HG02610 (cell line): Measurements from ENCODE around the gene SELE.
"Not testable (repeated sequence)": the region's sequence is repeated elsewhere in the genome, so short reads cannot be mapped to it uniquely, and the experiment has no call there.

Experiments used
- ATAC-seq: cut with Tn5 transposase; IDR thresholded peaks from one replicate; pipeline ENCODE4 v1.9.1; 2021; ENCODE audit warnings: mild to moderate bottlenecking, moderate library complexity; ENCODE audit not compliant: unreplicated experiment

SELE gene

DNA sequence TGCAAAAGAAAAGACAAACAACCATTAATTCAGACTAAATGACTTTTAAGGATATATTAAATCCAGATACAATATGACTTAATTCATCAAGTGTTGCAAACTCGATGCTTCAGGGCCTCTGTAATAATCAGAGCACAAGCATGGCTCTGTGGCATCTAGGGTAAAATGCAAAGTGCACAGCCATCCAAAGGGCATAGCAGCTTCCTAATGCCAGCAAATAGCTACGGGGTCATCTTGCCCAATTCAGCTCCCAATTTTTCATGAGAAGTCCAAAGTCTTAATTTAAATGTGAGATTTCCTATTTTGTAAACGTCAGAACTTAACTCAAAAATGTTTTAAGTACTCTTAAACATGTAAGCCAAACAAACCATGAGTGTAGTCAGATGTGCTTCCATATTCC, 7.9 kb downstream of the SELE start:
- ATAC-seq, result no peak

DNA sequence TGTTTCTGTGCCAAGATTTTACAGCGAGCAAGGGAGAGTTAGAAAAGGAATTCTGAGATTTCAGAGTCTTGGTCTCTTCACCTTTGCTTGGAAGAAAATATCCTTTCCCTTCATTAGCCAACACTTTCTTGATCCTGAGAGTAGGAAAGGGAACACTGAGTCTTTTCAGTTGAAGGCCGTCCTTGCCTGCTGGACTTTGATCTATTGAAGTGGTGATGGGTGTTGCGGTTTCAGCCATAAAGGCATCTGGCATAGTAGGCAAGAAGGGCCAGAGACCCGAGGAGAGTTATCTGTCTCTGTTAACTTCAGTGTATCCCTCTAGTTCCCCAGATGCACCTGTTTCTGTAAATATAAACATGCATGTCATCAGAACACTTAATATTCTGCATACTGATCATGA, 9.7 kb downstream of the SELE start:
- ATAC-seq, result no peak

DNA sequence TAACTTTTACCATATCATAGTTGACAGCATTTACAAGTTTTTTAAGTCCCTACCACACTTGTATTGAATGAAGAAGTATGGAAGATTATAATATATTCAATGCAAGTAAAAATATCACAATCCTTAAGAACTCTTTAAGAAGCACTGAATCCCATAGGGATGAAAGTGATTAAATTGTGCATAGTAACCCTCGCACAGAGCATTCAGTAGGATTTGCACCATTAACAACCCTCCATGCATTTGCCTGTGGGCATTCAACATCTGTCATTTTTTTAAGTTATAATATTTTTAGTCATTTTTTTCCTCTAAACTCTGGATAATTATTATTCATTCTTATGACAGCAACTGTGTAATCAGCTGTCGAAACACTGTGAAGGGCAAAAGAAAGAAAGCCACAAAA, 10.1 kb downstream of the SELE start:
- no peak for ATAC-seq

DNA sequence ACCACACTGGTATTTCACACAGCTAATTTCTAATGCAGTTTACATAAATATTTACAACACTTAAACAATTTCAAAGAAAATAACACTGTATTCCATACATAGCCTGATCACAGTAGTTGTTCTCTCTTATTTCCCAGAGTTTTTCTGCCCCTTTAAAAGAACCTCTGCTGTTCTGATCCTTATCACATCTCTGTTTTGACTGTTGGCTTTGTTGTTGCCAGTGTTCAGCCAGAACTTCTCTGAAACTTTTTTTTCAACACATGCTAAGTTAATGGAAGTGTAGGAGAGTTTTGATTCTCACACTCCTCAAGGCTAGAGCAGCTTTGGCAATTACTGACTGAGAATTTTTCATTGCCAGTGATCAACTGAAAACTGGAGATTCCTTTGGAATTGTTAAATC, 11.1 kb downstream of the SELE start:
- ATAC-seq, result no peak

DNA sequence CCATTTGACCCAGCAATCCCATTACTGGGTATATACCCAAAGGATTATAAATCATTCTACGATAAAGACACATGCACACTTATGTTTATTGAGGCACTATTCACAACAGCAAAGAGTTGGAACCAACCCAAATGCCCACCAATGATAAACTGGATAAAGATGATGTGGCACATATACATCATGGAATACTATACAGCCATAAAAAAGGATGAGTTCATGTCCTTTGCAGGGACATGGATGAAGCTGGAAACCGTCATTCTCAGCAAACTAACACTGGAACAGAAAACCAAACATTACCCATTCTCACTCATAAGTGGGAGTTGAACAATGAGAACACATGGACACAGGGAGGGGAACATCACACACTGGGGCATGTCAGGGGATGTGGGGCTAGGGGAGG, 18.8 kb downstream of the SELE start:
- ATAC-seq, result not testable (repeated sequence)

DNA sequence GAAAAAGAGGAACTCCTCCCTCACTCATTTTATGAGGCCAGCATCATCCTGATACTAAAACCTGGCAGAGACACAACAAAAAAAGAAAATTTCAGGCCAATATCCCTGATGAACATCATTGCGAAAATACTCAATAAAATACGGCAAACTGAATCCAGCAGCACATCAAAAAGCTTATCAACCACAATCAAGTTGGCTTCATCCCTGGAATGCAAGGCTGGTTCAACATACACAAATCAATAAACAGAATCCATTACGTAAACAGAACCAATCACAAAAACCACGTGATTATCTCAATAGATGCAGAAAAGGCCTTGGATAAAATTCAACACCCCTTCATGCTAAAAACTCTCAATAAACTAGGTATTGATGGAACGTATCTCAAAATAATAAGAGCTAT, 20.8 kb downstream of the SELE start:
- not testable (repeated sequence) for ATAC-seq

DNA sequence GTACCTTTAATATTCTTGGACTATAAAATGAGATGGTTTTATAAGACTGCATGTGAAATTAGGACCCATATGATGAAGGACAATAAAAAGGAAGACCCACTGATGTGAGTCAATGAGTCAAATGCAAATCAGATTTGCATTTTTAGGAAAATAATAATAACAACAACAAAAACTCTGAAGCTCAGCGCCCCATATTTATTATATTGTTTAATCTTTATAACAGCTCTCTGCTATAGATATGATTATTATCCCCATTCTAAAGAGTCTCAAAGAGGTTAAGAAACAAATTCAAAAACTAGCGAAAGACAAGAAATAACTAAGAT, 21.6 kb downstream of the SELE start:
- ATAC-seq, result no peak

DNA sequence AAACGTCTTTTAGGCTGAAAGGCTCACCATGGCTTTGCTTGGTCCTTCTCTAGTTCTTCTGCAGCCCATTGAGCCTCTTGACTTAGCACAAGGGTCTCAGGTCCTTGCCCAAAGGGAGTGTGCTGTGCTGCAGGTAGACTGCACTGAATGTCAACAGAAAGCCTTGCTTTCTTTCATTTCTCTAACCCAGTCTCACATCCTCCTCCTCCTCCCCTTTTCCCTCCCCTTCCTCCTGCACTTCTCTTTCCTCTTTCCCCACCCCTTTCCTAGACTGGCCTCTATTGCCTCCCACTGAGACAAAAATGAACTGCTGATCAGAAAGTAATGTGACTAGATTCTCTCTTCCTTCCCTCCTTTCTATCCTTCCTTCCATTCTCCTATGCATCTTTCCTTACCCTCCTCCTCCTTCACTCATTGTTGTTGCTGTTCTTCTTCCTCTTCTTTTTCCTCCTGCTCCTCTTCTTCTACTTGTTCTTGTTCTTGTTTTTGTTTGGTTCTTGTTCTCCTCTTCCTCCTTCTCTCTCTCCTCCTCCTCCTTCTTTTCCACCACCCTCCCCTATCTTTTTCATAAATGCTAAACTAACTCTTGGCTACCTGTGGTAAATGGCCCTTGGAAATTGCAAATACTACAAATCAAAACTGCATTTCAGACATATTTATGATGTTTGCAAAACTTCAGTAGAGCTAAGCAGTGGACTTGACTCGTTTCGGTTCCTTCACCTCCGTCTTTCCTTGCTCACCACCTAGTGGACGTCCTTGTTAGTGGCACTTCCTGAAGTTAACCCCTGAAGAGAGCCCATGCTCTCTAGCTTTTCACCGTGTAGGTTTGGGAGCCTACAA, 22.2 kb downstream of the SELE start, which contains the start of gene SELL:
Gene SELL, minus strand, starts transcription at position 152 of the 840 bp plus-strand sequence. Its CDS starts 122 bp downstream, at position 30.
- peak; percentile 68 for ATAC-seq

DNA sequence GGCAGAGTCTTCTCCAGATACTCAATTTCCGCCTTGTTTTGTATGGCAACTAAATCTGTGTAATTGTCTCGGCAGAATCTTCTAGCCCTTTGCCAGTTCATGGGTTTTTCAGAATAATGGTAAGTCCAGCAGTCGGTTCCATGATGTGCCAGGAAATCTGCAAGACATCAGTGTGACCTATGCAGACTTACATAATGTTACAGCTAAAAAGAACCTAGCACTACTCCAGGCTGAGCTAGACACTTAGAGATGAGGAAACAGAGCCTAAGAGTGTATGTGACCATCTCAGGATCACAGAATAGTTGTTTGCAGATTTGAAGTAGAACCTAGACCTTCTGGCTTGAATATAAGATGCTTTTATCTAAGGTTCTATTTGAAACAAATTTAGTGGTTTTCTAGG, 25.2 kb downstream of the SELE start:
- ATAC-seq, result no peak

DNA sequence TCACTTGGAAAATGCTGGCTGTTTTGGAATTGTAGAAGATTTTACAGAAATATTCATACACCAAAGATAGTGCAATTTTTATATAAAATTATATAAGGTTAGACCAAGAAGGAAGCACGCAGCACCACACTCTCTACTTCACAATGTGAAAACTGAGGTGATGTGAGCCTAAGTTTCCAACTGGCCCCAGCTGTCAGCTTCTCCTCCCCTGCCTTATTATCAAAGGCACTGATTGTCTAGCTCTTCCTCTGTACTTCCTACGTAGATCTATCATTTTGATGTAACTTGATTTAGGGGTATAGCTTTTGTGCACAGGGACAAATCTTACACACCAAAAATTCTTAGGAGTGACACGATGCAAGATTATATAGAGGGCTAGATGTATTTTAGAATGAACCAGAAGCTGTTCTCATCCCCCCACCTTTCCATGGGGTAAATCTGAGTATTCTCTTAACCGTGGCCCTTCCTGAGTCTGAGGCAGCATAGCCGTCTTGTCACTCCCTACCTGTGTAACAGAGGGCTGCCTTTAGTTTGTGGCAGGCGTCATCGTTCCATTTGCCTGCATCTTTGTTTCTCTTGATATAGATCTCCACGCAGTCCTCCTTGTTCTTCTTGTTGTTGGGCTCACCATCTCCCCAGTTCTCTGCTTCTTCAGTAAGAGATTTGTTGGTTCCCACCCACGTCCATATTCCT, 25.8 kb downstream of the SELE start:
- ATAC-seq, result no peak

DNA sequence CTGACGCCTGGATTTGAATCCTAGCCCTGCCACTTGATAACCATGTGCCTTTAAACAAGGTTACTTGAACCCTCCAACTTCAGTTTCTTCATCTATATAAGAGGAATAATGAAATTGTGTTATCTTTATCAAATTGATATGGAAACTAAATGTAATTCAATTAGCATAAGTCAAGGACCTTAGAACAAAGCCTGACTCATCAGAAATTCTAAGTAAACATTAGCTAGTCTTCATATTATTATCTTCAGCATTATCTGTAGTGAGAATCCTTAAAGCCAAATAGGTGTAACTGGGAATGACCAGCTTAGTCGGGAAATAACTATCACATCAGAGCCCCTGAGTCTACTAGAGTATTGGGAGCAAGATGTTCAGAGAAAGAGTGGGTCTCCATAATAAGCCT, 29.1 kb downstream of the SELE start:
- no peak for ATAC-seq

DNA sequence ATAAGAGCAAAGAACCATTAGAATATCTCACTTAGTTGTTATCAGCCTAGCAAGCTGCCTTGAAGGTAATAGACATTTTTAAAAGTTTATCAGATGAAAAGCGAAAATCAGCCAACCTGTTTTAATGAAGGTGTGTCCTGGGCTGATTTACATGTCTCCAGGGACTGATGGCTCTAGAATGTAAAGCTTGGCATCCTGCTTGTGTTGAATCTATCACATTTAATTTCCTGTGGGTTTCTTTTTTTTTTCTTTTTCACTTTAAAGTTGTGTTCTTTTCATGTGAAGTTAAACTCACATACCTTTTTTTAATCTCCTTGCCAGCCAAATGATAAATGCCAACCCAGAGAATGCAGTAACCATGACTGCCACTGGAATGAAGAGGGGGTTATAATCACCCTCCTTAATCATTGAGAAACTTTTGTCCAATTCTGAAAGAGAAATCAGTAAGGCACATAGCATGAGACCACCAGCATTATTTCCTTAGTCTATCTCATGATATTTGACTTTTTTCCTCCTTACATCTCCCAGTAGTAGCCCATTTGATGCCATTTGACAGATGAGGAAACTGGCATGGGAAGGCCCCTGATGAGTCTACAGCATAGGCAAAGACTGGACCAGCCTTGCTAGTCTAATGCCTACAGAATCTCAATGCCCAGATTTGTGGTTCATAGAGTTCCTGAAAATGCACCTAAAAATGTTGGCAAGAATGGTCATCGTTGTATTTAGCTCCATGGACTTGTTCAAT, 32.4 kb downstream of the SELE start:
- ATAC-seq, result no peak

DNA sequence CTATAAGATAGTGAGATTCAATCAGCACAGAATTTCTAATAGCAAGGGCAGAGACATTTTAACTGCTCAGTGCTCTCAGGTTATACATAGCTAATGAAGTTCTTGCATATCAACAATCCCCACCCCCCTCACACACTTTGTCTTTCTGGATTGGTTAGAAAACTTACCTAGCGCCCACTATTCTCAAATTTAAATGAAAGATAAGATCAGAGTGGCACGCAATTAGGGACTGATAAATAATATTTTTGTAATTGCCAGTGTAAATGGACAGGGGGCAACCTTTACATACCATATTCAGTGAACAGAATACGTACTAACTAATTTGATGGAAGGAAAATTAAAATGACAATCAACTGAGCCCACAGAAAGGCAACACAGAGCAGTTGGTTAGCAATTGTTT, 34.2 kb downstream of the SELE start:
- ATAC-seq, result no peak

DNA sequence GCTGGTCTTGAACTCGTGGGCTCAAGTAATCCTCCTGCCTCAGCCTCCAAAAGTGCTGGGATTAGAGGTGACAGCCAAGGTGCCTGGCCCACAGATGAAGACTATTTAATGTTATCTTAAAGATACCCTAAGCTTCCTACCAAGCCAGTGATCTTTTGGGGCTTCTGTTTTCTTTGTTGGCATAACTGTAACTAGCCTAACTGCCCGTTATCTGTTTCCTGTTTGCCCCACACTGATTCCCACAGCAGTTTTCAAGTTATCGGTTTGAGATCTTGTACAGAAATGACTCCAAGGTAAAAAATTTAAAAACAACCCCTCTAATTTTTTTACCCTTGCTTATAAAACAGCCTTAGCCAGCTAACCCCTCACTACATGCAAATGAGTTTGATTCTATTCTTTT, 34.9 kb downstream of the SELE start:
- ATAC-seq, result no peak

DNA sequence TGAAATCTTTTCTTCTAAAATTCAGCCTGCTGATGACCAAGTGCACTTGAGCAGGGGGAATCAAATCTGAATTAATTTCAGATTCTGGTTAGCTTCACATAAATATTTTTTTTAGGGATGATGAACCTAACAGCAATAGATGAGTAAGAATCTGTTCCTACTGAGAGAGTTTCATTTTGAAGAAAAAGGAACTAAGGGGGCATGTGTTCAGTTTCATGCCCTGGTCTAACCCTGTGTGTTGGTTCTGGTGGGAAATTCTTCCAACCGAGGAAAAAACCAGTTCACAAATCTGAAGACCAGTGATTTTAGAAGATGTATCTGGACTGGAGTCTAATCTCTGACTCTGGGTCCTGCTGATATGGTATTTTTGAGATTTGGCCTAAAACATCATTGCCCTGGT, 36.1 kb downstream of the SELE start:
- ATAC-seq, result peak; percentile 70

DNA sequence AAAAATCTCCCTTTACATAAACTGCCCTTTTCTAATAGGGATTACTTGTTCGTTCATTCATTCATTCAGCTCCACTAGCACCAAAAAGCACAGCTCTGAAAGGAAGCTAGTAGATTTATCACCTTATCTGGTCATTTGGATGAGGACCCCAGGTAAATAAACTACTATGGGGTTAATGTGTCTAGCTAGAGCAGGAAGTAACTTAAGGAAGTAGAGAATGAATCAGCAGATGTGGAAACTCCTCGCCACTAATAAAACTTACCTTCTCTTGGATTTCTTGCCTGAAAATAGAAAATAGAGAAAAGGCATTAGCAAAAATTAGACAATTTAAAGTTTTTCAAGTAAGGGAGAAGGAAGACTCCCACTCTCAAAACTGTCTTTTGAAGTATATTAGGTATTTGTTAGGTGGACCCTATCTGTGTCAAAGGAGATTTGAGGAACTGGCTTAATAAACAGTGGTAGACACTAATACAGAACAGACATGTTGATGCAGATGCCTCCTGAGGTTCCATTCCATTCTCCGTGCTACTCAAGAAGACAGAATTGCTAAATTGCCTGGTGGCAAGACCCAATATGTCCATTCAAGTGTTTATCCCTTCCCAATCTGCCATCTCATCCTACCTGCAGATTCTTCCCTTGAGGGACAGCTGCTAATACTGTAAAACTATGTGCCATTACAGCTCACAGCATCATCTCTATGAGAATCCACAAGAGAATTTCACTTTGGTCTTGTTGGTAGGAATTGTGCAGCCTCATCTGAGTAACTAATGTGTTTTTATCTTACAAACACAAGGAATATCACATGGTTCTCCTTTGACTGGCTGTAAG, 37.4 kb downstream of the SELE start:
- no peak for ATAC-seq

DNA sequence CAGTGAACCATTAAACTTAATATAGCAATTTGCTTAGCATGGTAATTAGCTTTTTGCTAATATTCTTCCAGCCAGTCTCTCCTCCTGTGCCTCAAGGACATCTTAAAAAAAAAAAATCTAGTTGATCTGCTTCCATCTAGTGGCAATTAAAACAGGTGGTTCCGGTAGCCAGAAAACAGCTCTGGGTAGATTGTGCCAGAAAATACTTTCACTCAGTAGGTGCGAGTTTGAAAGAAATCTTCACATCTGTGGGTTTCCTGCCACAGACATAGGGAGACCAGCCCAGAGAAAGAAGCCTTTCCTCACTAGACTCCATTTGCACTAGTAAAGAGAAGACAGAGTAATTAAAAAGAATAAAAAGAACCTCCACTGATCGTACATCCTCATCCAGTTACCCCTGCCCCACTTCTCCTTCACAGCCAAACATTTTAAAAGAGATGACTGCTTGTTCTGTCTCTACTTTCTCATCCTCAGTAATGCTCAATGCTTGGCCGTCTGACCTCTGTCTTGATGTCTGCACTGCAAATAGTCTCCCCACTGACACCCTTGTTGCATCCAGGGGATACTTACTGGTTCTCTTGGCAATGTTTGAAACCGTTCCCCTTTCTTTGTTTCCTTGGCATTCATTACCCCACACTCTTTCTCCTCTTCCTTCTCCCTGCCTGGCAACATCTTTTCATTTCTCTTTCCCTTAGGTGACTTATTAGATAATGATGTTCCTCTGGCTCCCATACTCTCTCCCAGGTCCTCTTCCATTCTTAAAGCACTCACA, 39.4 kb downstream of the SELE start:
- no peak for ATAC-seq

DNA sequence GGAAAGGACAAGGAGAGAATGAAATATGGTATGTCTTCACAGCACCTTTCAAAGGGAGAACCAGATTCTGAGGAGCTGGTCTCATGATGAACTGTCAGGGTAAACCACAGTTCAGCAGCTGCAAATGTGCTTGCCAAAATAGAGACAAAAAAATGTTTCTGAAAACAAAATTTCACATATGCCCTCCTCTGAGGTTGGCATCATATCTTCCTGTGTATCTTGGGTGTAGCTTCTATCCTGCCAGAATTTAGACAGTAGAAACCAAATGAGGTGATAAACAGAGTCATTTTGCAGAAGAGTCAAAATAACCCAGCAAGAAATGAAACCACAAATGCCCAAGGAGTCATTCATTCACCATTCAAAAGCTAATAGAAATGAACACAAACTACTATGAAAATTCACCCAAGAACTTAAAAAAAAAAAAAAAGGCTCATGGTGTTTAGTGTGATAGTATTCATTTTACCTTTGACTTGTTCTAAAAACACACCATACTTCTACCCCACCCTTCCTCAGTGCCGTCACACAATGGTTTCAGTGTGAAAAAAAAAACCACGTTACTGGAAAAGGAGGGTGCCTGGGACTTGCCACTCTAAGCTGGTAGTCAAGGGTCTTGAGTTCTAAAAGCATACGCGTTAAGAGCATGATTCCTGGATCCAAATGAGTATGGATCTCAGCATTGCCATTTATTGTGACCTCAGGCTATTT, 41.0 kb downstream of the SELE start:
- ATAC-seq, result peak; percentile 37

DNA sequence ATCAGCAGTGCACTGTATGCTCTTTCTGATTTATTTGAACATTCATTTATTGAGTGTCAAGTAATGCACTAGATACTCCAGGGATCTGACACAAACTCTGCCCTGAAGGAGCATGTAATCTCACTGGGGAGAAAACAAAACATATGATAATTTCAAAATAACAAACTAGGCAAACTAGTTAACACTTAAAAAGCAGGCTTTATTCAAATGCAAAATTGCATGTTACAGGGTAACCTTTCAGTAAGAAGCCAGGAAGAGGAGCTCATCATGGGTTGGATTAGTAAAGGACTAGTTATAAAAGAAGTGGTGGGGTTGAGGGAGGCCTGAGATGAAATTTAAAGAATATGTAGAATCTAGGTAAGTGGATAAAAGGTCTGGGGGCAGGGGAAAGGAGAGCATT, 43.4 kb downstream of the SELE start:
- no peak for ATAC-seq

DNA sequence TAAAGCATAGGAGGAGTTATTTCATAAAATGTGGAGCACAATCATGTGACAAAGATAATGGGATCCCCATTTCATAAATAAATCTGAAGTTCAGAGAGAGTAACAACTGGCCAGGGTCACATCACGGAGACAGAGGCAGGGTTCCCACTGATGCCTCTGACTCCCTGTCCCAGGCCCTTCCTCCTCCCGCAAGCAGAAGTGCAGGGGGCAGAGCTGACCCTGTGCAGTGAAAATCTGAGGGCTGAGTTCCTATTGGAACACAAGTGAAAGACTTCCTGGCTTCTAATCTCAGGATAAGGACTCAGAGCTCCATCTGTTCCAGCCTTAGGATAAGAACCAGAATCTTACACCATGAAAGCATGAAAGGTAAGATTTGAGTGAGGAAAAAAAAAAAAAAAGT, 44.5 kb downstream of the SELE start:
- no peak for ATAC-seq
